Measurements from ENCODE around the gene CABCOCO1.

CABCOCO1 gene

GRCh38 chr10:61791216-61791615 is 128.5 kb downstream of the CABCOCO1 start:
- TF ChIP-seq CTCF (IDR thresholded peaks at IDR 0.05; ENCODE audit: low read depth, low read length), result no peak
- DNase-seq (ENCODE audit: extremely low read depth, low read depth), result no peak

- DNase-seq (ENCODE audit: extremely low read depth, low read depth), result no peak
- TF ChIP-seq CTCF (IDR thresholded peaks at IDR 0.05; ENCODE audit: low read depth, low read length), result no peak
Measured at GRCh38 chr10:61792097-61792716, 129.5 kb downstream of the CABCOCO1 start.

GRCh38 chr10:61792921-61793320 is 130.2 kb downstream of the CABCOCO1 start:
- no peak for TF ChIP-seq CTCF (IDR thresholded peaks at IDR 0.05; ENCODE audit: low read depth, low read length)
- no peak for DNase-seq (ENCODE audit: extremely low read depth, low read depth)

GRCh38 chr10:61793760-61794703 is 131.3 kb downstream of the CABCOCO1 start:
- TF ChIP-seq CTCF (IDR thresholded peaks at IDR 0.05; ENCODE audit: low read depth, low read length), result no peak
- no peak for DNase-seq (ENCODE audit: extremely low read depth, low read depth)

- no peak for TF ChIP-seq CTCF (IDR thresholded peaks at IDR 0.05; ENCODE audit: low read depth, low read length)
- no peak for DNase-seq (ENCODE audit: extremely low read depth, low read depth)
Measured at GRCh38 chr10:61795147-61795546, 132.4 kb downstream of the CABCOCO1 start.

- no peak for TF ChIP-seq CTCF (IDR thresholded peaks at IDR 0.05; ENCODE audit: low read depth, low read length)
- no peak for DNase-seq (ENCODE audit: extremely low read depth, low read depth)
Measured at GRCh38 chr10:61795551-61795950, 132.8 kb downstream of the CABCOCO1 start.

- TF ChIP-seq CTCF (IDR thresholded peaks at IDR 0.05; ENCODE audit: low read depth, low read length), result no peak
- DNase-seq (ENCODE audit: extremely low read depth, low read depth), result no peak
Measured at GRCh38 chr10:61796785-61797184, 134.1 kb downstream of the CABCOCO1 start.

Data from AG09319 (cell line).